Measurements from ENCODE around the gene MAST4. TPM values are rescaled to one million over a fixed set of nuclear protein-coding genes. Genes with fewer than 3 reads are reported as not detected.

Gene MAST4
- total and polyA plus RNA-seq, 2 of the 13 experiments (the other 11 are each of a cell fraction or from before 2014, with no cell fraction given) = 3.4 to 3.7 TPM

DNA sequence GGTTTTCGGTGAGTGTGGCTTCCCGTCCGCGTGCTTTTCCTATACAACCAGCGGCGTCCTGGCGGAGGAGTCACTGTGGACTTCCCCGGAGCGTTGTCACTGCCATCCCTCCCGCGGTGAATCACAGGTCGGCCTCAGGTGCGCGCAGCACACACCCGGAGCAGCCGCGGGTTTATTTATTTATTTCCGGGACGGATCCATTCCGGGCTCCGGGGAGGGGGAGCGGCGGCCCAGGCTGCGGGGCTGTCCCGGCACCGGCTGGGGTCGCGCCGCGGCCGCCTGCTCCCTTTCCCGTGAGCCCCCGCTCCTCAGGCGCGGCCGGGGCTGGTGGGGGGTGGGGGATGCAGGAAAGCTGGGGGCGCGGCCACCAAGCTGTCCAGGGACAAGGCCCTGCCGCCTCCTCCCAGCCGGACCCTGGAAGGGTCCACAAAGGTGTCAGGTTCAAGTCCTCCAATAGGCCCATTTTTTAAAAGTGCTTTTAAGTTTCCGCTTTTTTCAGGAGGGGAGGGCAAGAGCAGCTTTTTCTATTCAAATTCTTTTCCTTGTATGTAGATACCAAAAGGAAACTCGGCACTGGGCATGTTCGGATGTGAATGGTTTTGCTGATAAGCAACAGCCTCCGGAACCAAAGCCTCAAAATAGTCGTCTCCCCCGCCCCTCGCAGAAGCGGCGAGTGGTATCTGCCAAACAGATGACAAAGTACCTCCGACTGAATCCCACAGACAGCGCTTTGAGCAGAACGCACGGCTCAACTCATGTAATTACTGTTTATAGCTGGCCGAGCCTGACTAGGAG, 407.9 kb downstream of the MAST4 start (continued):
- TF ChIP-seq, protein P1, sequence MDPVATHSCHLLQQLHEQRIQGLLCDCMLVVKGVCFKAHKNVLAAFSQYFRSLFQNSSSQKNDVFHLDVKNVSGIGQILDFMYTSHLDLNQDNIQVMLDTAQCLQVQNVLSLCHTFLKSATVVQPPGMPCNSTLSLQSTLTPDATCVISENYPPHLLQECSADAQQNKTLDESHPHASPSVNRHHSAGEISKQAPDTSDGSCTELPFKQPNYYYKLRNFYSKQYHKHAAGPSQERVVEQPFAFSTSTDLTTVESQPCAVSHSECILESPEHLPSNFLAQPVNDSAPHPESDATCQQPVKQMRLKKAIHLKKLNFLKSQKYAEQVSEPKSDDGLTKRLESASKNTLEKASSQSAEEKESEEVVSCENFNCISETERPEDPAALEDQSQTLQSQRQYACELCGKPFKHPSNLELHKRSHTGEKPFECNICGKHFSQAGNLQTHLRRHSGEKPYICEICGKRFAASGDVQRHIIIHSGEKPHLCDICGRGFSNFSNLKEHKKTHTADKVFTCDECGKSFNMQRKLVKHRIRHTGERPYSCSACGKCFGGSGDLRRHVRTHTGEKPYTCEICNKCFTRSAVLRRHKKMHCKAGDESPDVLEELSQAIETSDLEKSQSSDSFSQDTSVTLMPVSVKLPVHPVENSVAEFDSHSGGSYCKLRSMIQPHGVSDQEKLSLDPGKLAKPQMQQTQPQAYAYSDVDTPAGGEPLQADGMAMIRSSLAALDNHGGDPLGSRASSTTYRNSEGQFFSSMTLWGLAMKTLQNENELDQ (CRISPR knock-in tag; IDR thresholded peaks at IDR 0.05; ENCODE audit: borderline replicate concordance) = no peak
- TF ChIP-seq NBN (conservative IDR thresholded peaks at IDR 0.05) (no peak), ZFYVE20 (CRISPR knock-in tag; IDR thresholded peaks at IDR 0.05; ENCODE audit: borderline replicate concordance, low read depth) (no peak), ZNF44 (CRISPR knock-in tag; IDR thresholded peaks at IDR 0.05) (no peak), KDM3A (CRISPR knock-in tag; IDR thresholded peaks at IDR 0.05; ENCODE audit: low read depth) (no peak), HNF4A (CRISPR knock-in tag; IDR thresholded peaks at IDR 0.05) (peak; percentile 24; the same call in 1 of the 2 replicates), ZNF256 (CRISPR knock-in tag; conservative IDR thresholded peaks at IDR 0.05) (no peak), ZBTB3 (CRISPR knock-in tag; IDR thresholded peaks at IDR 0.05; ENCODE audit: borderline replicate concordance, low read depth) (no peak), ZNF709 (CRISPR knock-in tag; IDR thresholded peaks at IDR 0.05) (no peak), BORCS8-MEF2B (CRISPR knock-in tag; IDR thresholded peaks at IDR 0.05) (no peak), NCOA1 (CRISPR knock-in tag; IDR thresholded peaks at IDR 0.05) (no peak), REL (CRISPR knock-in tag; conservative IDR thresholded peaks at IDR 0.05) (no peak), HNRNPK (IDR thresholded peaks at IDR 0.05; ENCODE audit: low read depth, low read length, poor library complexity, severe bottlenecking) (no peak)
- TF ChIP-seq, protein P2, sequence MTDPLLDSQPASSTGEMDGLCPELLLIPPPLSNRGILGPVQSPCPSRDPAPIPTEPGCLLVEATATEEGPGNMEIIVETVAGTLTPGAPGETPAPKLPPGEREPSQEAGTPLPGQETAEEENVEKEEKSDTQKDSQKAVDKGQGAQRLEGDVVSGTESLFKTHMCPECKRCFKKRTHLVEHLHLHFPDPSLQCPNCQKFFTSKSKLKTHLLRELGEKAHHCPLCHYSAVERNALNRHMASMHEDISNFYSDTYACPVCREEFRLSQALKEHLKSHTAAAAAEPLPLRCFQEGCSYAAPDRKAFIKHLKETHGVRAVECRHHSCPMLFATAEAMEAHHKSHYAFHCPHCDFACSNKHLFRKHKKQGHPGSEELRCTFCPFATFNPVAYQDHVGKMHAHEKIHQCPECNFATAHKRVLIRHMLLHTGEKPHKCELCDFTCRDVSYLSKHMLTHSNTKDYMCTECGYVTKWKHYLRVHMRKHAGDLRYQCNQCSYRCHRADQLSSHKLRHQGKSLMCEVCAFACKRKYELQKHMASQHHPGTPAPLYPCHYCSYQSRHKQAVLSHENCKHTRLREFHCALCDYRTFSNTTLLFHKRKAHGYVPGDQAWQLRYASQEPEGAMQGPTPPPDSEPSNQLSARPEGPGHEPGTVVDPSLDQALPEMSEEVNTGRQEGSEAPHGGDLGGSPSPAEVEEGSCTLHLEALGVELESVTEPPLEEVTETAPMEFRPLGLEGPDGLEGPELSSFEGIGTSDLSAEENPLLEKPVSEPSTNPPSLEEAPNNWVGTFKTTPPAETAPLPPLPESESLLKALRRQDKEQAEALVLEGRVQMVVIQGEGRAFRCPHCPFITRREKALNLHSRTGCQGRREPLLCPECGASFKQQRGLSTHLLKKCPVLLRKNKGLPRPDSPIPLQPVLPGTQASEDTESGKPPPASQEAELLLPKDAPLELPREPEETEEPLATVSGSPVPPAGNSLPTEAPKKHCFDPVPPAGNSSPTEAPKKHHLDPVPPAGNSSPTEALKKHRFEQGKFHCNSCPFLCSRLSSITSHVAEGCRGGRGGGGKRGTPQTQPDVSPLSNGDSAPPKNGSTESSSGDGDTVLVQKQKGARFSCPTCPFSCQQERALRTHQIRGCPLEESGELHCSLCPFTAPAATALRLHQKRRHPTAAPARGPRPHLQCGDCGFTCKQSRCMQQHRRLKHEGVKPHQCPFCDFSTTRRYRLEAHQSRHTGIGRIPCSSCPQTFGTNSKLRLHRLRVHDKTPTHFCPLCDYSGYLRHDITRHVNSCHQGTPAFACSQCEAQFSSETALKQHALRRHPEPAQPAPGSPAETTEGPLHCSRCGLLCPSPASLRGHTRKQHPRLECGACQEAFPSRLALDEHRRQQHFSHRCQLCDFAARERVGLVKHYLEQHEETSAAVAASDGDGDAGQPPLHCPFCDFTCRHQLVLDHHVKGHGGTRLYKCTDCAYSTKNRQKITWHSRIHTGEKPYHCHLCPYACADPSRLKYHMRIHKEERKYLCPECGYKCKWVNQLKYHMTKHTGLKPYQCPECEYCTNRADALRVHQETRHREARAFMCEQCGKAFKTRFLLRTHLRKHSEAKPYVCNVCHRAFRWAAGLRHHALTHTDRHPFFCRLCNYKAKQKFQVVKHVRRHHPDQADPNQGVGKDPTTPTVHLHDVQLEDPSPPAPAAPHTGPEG (CRISPR knock-in tag; IDR thresholded peaks at IDR 0.05) = no peak
- TF ChIP-seq, protein P3, sequence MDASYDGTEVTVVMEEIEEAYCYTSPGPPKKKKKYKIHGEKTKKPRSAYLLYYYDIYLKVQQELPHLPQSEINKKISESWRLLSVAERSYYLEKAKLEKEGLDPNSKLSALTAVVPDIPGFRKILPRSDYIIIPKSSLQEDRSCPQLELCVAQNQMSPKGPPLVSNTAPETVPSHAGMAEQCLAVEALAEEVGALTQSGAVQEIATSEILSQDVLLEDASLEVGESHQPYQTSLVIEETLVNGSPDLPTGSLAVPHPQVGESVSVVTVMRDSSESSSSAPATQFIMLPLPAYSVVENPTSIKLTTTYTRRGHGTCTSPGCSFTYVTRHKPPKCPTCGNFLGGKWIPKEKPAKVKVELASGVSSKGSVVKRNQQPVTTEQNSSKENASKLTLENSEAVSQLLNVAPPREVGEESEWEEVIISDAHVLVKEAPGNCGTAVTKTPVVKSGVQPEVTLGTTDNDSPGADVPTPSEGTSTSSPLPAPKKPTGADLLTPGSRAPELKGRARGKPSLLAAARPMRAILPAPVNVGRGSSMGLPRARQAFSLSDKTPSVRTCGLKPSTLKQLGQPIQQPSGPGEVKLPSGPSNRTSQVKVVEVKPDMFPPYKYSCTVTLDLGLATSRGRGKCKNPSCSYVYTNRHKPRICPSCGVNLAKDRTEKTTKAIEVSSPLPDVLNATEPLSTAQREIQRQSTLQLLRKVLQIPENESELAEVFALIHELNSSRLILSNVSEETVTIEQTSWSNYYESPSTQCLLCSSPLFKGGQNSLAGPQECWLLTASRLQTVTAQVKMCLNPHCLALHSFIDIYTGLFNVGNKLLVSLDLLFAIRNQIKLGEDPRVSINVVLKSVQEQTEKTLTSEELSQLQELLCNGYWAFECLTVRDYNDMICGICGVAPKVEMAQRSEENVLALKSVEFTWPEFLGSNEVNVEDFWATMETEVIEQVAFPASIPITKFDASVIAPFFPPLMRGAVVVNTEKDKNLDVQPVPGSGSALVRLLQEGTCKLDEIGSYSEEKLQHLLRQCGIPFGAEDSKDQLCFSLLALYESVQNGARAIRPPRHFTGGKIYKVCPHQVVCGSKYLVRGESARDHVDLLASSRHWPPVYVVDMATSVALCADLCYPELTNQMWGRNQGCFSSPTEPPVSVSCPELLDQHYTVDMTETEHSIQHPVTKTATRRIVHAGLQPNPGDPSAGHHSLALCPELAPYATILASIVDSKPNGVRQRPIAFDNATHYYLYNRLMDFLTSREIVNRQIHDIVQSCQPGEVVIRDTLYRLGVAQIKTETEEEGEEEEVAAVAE (CRISPR knock-in tag; IDR thresholded peaks at IDR 0.05; ENCODE audit: borderline replicate concordance) = no peak
- TF ChIP-seq, protein P4, sequence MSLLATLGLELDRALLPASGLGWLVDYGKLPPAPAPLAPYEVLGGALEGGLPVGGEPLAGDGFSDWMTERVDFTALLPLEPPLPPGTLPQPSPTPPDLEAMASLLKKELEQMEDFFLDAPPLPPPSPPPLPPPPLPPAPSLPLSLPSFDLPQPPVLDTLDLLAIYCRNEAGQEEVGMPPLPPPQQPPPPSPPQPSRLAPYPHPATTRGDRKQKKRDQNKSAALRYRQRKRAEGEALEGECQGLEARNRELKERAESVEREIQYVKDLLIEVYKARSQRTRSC (CRISPR knock-in tag; IDR thresholded peaks at IDR 0.05; ENCODE audit: low read depth) = no peak

All from HepG2 (cell line).